ENCODE data around the gene GP1BB. TPM values are rescaled to one million over a fixed set of nuclear protein-coding genes. Genes with fewer than 3 reads are reported as not detected.

The GP1BB gene
- polyA plus RNA-seq, 2 of the 4 experiments (the other 2 are of a cell fraction): 0.06 to 0.48 TPM

GRCh38 chr22:19750507-19751490, 27.5 kb downstream of the GP1BB start (continued):
- no peak for TF ChIP-seq HMGXB4 (CRISPR knock-in tag; IDR thresholded peaks at IDR 0.05; ENCODE audit: borderline replicate concordance)

- no peak for DNase-seq (ENCODE audit: low read depth in 1 of 2, low spot score in 1 of 2)
- FAIRE-seq: no peak
- H3K27ac ChIP-seq: peak overlapping the region; percentile 46 to 82; a peak in 4 of 6 replicates
- no peak for TF ChIP-seq HDAC2 (IDR thresholded peaks at IDR 0.05)
- TF ChIP-seq RCOR1 (IDR thresholded peaks at IDR 0.05; ENCODE audit: low read depth, low read length): no peak
- H3K9me3 ChIP-seq: no peaks in the 10 kb centered on the region
- ChIA-PET CTCF (interaction anchor here (0.9 to 6.0 kb wide), 4 partner anchors 9 to 159 kb away, joined by 3 to 44 read pairs (median 6); no protein-coding TSS in a partner anchor), POLR2A (no interaction called here)
- 72% methylated on average over 4 of the region's 14 CpGs for WGBS (ENCODE audit: missing lambda C conversion rate)
- no peak overlapping the region for H3K4me3 ChIP-seq
- peak overlapping the region; percentile 59 for H3K4me2 ChIP-seq
- H3K4me1 ChIP-seq: peaks cover 18% of the 10 kb centered on the region
- ATAC-seq: peak in 1 of 2 experiments; percentile 19; a peak in 3 of 6 replicates
These were observed 28.3 kb downstream of the GP1BB start for GRCh38 chr22:19751497-19752245.

- ATAC-seq: no peak
- CTCF ChIA-PET: interaction anchor here (0.8 to 6.0 kb wide), 3 partner anchors 11 to 195 kb away, joined by 3 to 44 read pairs (median 5); no protein-coding TSS in a partner anchor
These were observed 29.9 kb downstream of the GP1BB start for GRCh38 chr22:19753090-19753842.

GRCh38 chr22:19753996-19754700, 30.8 kb downstream of the GP1BB start:
- DNase-seq (ENCODE audit: low read depth in 1 of 2, low spot score in 1 of 2): no peak
- CTCF ChIA-PET: interaction anchor here (0.8 to 6.2 kb wide), 4 partner anchors 23 to 194 kb away, joined by 3 to 62 read pairs (median 24); no protein-coding TSS in a partner anchor
- Histone ChIP-seq H3K9me3 (no peaks in the 10 kb centered on the region), H3K4me1 (peaks cover 23% of the 10 kb centered on the region), H3K27ac (no peak overlapping the region), H3K4me2 (no peak overlapping the region), H3K4me3 (no peak overlapping the region)
- FAIRE-seq: no peak
- WGBS (ENCODE audit: missing lambda C conversion rate): 82% methylated on average over 9 of the region's 14 CpGs
- POLR2A ChIA-PET: no interaction called here
- TF ChIP-seq NPAS2 (CRISPR knock-in tag; IDR thresholded peaks at IDR 0.05; ENCODE audit: borderline replicate concordance) (no peak), CBX2 (IDR thresholded peaks at IDR 0.05; ENCODE audit: borderline replicate concordance, low read depth) (no peak), KDM1A (IDR thresholded peaks at IDR 0.05; ENCODE audit: low read depth) (no peak), ZNF302 (CRISPR knock-in tag; IDR thresholded peaks at IDR 0.05) (no peak), HMGXB4 (CRISPR knock-in tag; IDR thresholded peaks at IDR 0.05; ENCODE audit: borderline replicate concordance) (no peak)
- ATAC-seq: no peak

More at GRCh38 chr22:19753090-19753842, 29.9 kb downstream of the GP1BB start:
- WGBS (ENCODE audit: missing lambda C conversion rate): 82% methylated on average over 7 of the region's 10 CpGs
- FAIRE-seq (no peak), DNase-seq (ENCODE audit: low read depth in 1 of 2, low spot score in 1 of 2) (no peak)
- H3K4me2 ChIP-seq: no peak overlapping the region
- no peak overlapping the region for H3K27ac ChIP-seq
- POLR2A ChIA-PET: no interaction called here
- no peaks in the 10 kb centered on the region for H3K9me3 ChIP-seq
- H3K4me1 ChIP-seq: peaks cover 23% of the 10 kb centered on the region
- no peak overlapping the region for H3K4me3 ChIP-seq
- TF ChIP-seq TFCP2L1 (CRISPR knock-in tag; IDR thresholded peaks at IDR 0.05): no peak
- TF ChIP-seq ZFP36 (IDR thresholded peaks at IDR 0.05; ENCODE audit: borderline replicate concordance, partially characterized antibody): no peak
- no peak for TF ChIP-seq HES2 (IDR thresholded peaks at IDR 0.05)
- no peak for TF ChIP-seq HOXB5 (CRISPR knock-in tag; IDR thresholded peaks at IDR 0.05)
- TF ChIP-seq FOSL2 (IDR thresholded peaks at IDR 0.05): no peak
- no peak for TF ChIP-seq FOSL2 (CRISPR knock-in tag; IDR thresholded peaks at IDR 0.05)

Measured in A549 (cell line).